Activated CD8-positive, alpha-beta T cell treated with anti-CD3 and anti-CD28 coated beads for 36 hours (primary cell): Measurements from ENCODE around the gene PLP2. TPM values are rescaled to one million over a fixed set of nuclear protein-coding genes. Genes with fewer than 3 reads are reported as not detected.
"Not testable (repeated sequence)": the region's sequence is repeated elsewhere in the genome, so short reads cannot be mapped to it uniquely, and the experiment has no call there.

Experiments used
- ATAC-seq: fragments of 200-7000 bp; cut with Tn5 transposase; one replicate; pipeline ENCODE4 v1.10.0; 2021; ENCODE audit warnings: mild to moderate bottlenecking, moderate library complexity
- CTCF ChIA-PET: fragments of 350-600 bp; sonication (Branson Sonifier 250); formaldehyde crosslinking; loops from one replicate; lab custom pipeline; 2021; ENCODE audit warnings: antibody characterized with exemption; lab: Charles Lee
- POLR2A ChIA-PET: fragments of 350-600 bp; sonication (Branson Sonifier 250); formaldehyde crosslinking; loops from one replicate; lab custom pipeline; 2021; ENCODE audit warnings: antibody characterized with exemption; lab: Charles Lee
- DNase-seq: peaks from one replicate; pipeline ENCODE4 v3.0.0-alpha.2; 2020
- H3K27ac Mint-ChIP-seq: one replicate; pipeline ENCODE4 v1.8.0; 2021; ENCODE audit warnings: mild to moderate bottlenecking, mixed read lengths
- H3K27me3 Mint-ChIP-seq: one replicate; pipeline ENCODE4 v1.8.0; 2021; ENCODE audit warnings: mixed read lengths
- H3K36me3 Mint-ChIP-seq: one replicate; pipeline ENCODE4 v1.8.0; 2021; ENCODE audit warnings: low read depth, mixed read lengths
- H3K4me1 Mint-ChIP-seq: one replicate; pipeline ENCODE4 v1.8.0; 2021; ENCODE audit warnings: low read depth, mixed read lengths
- H3K4me3 Mint-ChIP-seq: one replicate; pipeline ENCODE4 v1.8.0; 2021; ENCODE audit warnings: mild to moderate bottlenecking, moderate library complexity, mixed read lengths
- H3K9me3 Mint-ChIP-seq: one replicate; pipeline ENCODE4 v1.8.0; 2021; ENCODE audit warnings: mixed read lengths
- intact Hi-C: fragments of 100-400 bp; cut with micrococcal nuclease; formaldehyde crosslinking; loops from one replicate; pipeline ENCODE4 v1.10.0; 2022
- total RNA-seq, 2 experiments: library from RNA; stranded (reverse); gene quantifications; one replicate each; pipeline ENCODE4 v1.2.3, GENCODE V29; 2021
- TF ChIP-seq, protein P1 (sequence below): fragments of 200-600 bp; IDR thresholded peaks from one replicate; pipeline ENCODE4 v1.8.0; 2022; ENCODE audit warnings: antibody characterized with exemption, mild to moderate bottlenecking

Gene PLP2
- total RNA-seq, 2 experiments from 2014 or later = 130 to 136 TPM

DNA sequence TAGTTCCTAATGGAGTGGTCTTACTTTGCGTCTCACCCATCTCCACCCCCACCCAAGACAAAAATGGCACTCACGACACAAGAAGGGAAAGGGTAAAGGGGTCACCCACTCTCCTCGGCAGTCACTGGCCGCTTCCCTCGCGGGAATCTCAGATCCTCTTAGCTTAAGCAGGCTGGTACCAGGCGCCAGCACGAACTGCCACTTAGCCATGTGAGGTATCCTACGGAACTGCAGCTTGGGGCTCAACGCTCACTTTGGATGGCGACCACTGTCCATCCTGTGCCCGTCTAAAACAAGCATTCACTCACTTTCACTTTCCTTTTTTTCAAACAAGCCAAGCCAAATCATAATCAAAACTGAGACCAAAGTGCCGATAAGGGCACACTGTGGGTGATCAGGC, 23.8 kb upstream of the PLP2 start:
- ATAC-seq = no peak
- H3K4me3 Mint-ChIP-seq = no peak overlapping the region
- H3K4me1 Mint-ChIP-seq = peaks cover 2% of the 10 kb centered on the region
- no peaks in the 10 kb centered on the region for H3K27me3 Mint-ChIP-seq
- intact Hi-C loops = no loop called here
- H3K9me3 Mint-ChIP-seq = no peaks in the 10 kb centered on the region
- DNase-seq = no peak
- H3K27ac Mint-ChIP-seq = no peak overlapping the region
- no peaks in the 10 kb centered on the region for H3K36me3 Mint-ChIP-seq
- CTCF ChIA-PET = no interaction called here
- POLR2A ChIA-PET = no interaction called here
- TF ChIP-seq, protein P1, sequence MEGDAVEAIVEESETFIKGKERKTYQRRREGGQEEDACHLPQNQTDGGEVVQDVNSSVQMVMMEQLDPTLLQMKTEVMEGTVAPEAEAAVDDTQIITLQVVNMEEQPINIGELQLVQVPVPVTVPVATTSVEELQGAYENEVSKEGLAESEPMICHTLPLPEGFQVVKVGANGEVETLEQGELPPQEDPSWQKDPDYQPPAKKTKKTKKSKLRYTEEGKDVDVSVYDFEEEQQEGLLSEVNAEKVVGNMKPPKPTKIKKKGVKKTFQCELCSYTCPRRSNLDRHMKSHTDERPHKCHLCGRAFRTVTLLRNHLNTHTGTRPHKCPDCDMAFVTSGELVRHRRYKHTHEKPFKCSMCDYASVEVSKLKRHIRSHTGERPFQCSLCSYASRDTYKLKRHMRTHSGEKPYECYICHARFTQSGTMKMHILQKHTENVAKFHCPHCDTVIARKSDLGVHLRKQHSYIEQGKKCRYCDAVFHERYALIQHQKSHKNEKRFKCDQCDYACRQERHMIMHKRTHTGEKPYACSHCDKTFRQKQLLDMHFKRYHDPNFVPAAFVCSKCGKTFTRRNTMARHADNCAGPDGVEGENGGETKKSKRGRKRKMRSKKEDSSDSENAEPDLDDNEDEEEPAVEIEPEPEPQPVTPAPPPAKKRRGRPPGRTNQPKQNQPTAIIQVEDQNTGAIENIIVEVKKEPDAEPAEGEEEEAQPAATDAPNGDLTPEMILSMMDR = no peak

DNA sequence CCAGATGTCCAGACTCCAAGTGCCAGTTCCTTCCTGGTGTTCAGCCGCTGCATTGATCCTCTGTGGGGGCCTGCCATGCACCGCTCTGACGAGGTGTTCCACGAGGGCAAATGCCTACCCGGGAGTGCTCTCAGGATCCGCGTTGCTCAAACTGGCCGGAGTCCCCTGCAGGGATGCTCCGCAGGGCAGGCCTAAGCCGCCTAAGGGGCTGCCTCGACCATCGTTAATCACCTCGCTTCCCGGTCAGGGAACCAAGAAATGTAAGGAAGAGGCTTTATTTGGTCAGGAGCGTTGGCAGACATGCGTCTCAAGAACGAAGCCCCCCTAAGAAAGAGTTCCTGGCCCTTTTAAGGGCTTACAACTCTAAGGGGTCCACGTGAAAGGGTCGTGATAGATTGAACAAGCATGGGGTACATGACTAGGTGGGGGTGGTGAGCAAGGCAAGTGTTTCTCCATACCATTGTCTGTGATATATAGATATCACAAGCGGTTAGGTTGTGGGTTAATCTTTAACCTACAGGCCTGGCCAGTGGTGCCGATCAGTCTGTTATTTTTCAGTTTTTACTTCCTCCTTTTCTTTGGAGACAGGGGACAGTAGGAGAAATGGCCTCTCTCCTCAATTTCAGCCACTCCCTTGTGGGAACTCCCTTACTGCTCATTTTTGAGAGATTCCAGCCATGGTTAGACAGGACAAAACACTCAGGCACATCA, 23.2 kb upstream of the PLP2 start:
- ATAC-seq, H3K4me1 Mint-ChIP-seq, H3K27ac Mint-ChIP-seq, CTCF ChIA-PET, H3K4me3 Mint-ChIP-seq, H3K9me3 Mint-ChIP-seq, intact Hi-C loops, DNase-seq, H3K36me3 Mint-ChIP-seq, POLR2A ChIA-PET, H3K27me3 Mint-ChIP-seq: not testable (repeated sequence)

DNA sequence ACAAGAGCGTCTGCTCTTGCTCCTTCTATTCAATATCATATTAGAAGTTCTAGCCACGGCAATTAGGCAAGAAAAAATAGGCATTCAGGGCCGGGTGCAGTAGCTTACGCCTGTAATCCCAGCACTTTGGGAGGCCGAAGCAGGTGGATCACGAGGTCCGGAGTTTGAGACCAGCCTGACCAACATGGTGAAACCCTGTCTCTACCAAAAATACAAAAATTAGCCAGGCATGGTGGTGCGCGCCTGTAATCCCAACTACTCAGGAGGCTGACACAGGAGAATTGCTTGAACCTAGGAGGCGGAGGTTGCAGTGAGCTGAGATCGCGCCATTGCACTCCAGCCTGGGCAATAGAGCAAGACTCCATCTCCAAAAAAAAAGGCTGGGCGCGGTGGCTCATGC, 22.4 kb upstream of the PLP2 start:
- H3K4me1 Mint-ChIP-seq, POLR2A ChIA-PET, CTCF ChIA-PET, H3K36me3 Mint-ChIP-seq, ATAC-seq, intact Hi-C loops, H3K9me3 Mint-ChIP-seq, H3K27ac Mint-ChIP-seq, DNase-seq, H3K27me3 Mint-ChIP-seq, H3K4me3 Mint-ChIP-seq: not testable (repeated sequence)

DNA sequence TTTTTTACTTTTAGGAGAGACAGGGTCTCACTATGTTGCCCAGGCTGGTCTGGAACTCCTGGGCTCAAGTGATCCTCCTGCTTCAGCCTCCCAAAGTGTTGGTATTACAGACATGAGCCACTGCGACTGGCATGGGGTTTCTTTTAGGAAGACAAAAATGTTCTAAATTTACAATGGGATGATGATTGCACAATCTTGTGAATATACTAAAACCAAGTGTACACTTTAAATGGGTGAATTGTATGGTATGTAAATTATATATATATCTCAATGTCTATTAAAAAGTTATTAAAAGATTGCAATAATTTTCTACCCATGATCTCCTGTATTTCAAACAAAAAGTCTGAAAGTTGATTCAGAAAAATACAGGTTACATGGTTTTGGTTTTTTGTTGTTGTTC, 18.2 kb upstream of the PLP2 start:
- Mint-ChIP-seq H3K9me3 (no peaks in the 10 kb centered on the region), H3K4me1 (peaks cover 13% of the 10 kb centered on the region), H3K36me3 (no peaks in the 10 kb centered on the region), H3K27me3 (no peaks in the 10 kb centered on the region), H3K4me3 (no peak overlapping the region), H3K27ac (no peak overlapping the region)
- ChIA-PET POLR2A (no interaction called here), CTCF (interaction anchor here (0.6 kb wide), 1 partner anchor 11 kb away, joined by 4 read pairs; no protein-coding TSS in a partner anchor)
- ATAC-seq = no peak
- intact Hi-C loops = no loop called here
- TF ChIP-seq, protein P1 = no peak
- no peak for DNase-seq

DNA sequence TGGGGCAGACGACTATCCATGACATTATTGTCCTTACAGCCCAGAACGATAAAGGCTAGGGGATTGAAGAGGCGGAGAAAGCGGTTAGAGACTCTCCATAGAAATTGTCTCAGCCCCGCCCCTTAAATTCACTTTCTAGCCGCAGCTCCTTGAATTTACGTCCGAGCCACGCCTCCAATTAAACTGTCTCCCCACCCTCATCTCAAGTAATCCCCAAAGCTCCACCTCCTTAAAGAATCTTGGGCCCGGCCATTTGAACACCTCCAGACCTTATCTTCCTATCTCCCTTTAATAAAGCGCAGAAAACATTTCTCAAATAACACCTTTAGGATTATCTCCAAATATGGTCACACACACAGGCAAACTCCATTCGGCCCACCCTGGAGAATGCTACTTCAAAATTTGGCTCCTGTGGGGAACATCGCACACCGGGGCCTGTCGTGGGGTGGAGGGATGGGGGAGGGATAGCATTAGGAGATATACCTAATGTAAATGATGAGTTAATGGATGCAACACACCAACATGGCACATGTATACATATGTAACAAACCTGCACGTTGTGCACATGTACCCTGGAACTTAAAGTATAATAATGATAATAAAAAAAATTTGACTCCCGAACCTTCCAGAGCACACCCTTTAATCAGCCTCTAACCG, 16.3 kb upstream of the PLP2 start:
- DNase-seq = peak; percentile 68
- ChIA-PET CTCF (interaction anchor here (0.6 to 2.4 kb wide), 7 partner anchors 11 to 43 kb away, joined by 3 to 34 read pairs (median 5); partner anchors contain the start of gene PLP2), POLR2A (interaction anchor here (0.9 kb wide), 1 partner anchor 31 kb away, joined by 3 read pairs; no protein-coding TSS in a partner anchor)
- peak; percentile 38 for ATAC-seq
- H3K9me3 Mint-ChIP-seq = no peaks in the 10 kb centered on the region
- H3K4me3 Mint-ChIP-seq = peak overlapping the region; percentile 85
- no peaks in the 10 kb centered on the region for H3K36me3 Mint-ChIP-seq
- TF ChIP-seq, protein P1 = no peak
- H3K27me3 Mint-ChIP-seq = no peaks in the 10 kb centered on the region
- H3K27ac Mint-ChIP-seq = peak overlapping the region; percentile 97
- peaks cover 13% of the 10 kb centered on the region for H3K4me1 Mint-ChIP-seq
- intact Hi-C loops = no loop called here
